Tibial nerve (tissue), 4 donors: ENCODE data around the gene MS4A8. TPM values are rescaled to one million over a fixed set of nuclear protein-coding genes. Genes with fewer than 3 reads are reported as not detected.

ENCODE experiments used
- DNase-seq, 2 donors: peaks; one replicate each; pipeline ENCODE4 v3.0.0-alpha.2; 2019; ENCODE audit warnings: low spot score in 2 of 2
- H3K27ac ChIP-seq, 4 donors: fragments of 200-600 bp; sonication (generic) in 3 of 4; one replicate each; pipeline ENCODE4 v1.5.1; 2017 to 2019; ENCODE audit warnings: mild to moderate bottlenecking in 1 of 4
- H3K27me3 ChIP-seq, 2 donors: fragments of 200-600 bp; sonication (generic) in 1 of 2; one replicate each; pipeline versions ENCODE4 v1.5.1 to v1.6.0; 2017 to 2019
- H3K36me3 ChIP-seq, 3 donors: fragments of 200-600 bp; sonication (generic); one replicate each; pipeline ENCODE4 v1.5.1; 2018 to 2019
- H3K4me1 ChIP-seq, 4 donors: fragments of 200-600 bp; sonication (generic) in 3 of 4; one replicate each; pipeline ENCODE4 v1.5.1; 2017 to 2019
- H3K4me3 ChIP-seq, 4 donors: fragments of 200-600 bp; sonication (generic) in 3 of 4; one replicate each; pipeline ENCODE4 v1.5.1; 2017 to 2019; ENCODE audit warnings: mild to moderate bottlenecking in 1 of 4, moderate library complexity in 1 of 4
- H3K9me3 ChIP-seq, 4 donors: fragments of 200-600 bp; sonication (generic) in 3 of 4; one replicate each; pipeline ENCODE4 v1.5.1; 2017 to 2019
- CTCF ChIP-seq, 5 experiments: fragments of 200-600 bp in 3 of 5; fragments of 450-650 bp in 2 of 5; sonication (generic) in 3 of 5; IDR thresholded peaks; one replicate each; pipeline ENCODE4 v1.5.1; 2016 to 2019; ENCODE audit warnings: antibody characterized with exemption in 5 of 5, mild to moderate bottlenecking in 3 of 5, moderate library complexity in 2 of 5
- EP300 ChIP-seq, 2 donors: sonication (generic); formaldehyde crosslinking; IDR thresholded peaks; one replicate each; pipeline ENCODE4 v1.6.1; 2017; ENCODE audit warnings: antibody characterized with exemption in 2 of 2, mild to moderate bottlenecking in 1 of 2
- POLR2A ChIP-seq, 2 donors: fragments of 450-650 bp; IDR thresholded peaks; one replicate each; pipeline ENCODE4 v1.6.1; 2017; ENCODE audit warnings: antibody characterized with exemption in 2 of 2, mild to moderate bottlenecking in 2 of 2, moderate library complexity in 2 of 2
- WGBS, 2 donors: methylation state at CpG; one replicate each; pipeline ENCODE4 v1.1.5; 2018; 5-methylcytosine and 5-hydroxymethylcytosine counted together
- total RNA-seq, 4 donors: library from RNA; depleted of rRNA; stranded (reverse); fragments of >200 nt; gene quantifications; one replicate each; pipeline ENCODE4 v1.1.0, GENCODE V29; 2016

Gene MS4A8
- total RNA-seq, 4 donors from 2014 or later = not detected

- Histone ChIP-seq H3K27ac (no peak overlapping the region), H3K27me3 (peaks cover 0 to 23% of the 10 kb centered on the region in 2 donors), H3K4me3 (no peak overlapping the region), H3K36me3 (no peaks in the 10 kb centered on the region), H3K9me3 (no peaks in the 10 kb centered on the region), H3K4me1 (peaks cover 0 to 5% (median 0%) of the 10 kb centered on the region in 4 donors)
- no peak for TF ChIP-seq POLR2A (IDR thresholded peaks at IDR 0.05)
- peak in 1 of 5 experiments; percentile 14 for TF ChIP-seq CTCF (IDR thresholded peaks at IDR 0.05)
- 62 to 66% methylated on average over 11 of the region's 11 CpGs for WGBS, 2 donors
- no peak for DNase-seq
Measured at GRCh38 chr11:60762851-60763691, 63.7 kb downstream of the MS4A8 start.

GRCh38 chr11:60763692-60764369 is 64.4 kb downstream of the MS4A8 start:
- Histone ChIP-seq H3K27me3 (peaks cover 0 to 23% of the 10 kb centered on the region in 2 donors), H3K27ac (no peak overlapping the region), H3K4me1 (peaks cover 0 to 5% (median 0%) of the 10 kb centered on the region in 4 donors), H3K36me3 (no peaks in the 10 kb centered on the region), H3K4me3 (no peak overlapping the region), H3K9me3 (no peaks in the 10 kb centered on the region)
- 85 to 89% methylated on average over 11 of the region's 11 CpGs for WGBS, 2 donors
- TF ChIP-seq POLR2A (IDR thresholded peaks at IDR 0.05) = no peak
- no peak for TF ChIP-seq CTCF (IDR thresholded peaks at IDR 0.05)
- TF ChIP-seq EP300 (IDR thresholded peaks at IDR 0.05) = no peak
- no peak for DNase-seq

- H3K9me3 ChIP-seq = no peaks in the 10 kb centered on the region
- no peak for TF ChIP-seq EP300 (IDR thresholded peaks at IDR 0.05)
- TF ChIP-seq CTCF (IDR thresholded peaks at IDR 0.05) = no peak
- no peaks in the 10 kb centered on the region for H3K36me3 ChIP-seq
- no peak overlapping the region for H3K4me3 ChIP-seq
- no peak overlapping the region for H3K27ac ChIP-seq
- H3K4me1 ChIP-seq = peaks cover 0 to 5% (median 0%) of the 10 kb centered on the region in 4 donors
- no peak for DNase-seq
- WGBS, 2 donors = 24 to 55% methylated on average over 1 of the region's 1 CpG
- H3K27me3 ChIP-seq = peaks cover 0 to 23% of the 10 kb centered on the region in 2 donors
Measured at GRCh38 chr11:60764879-60765278, 65.5 kb downstream of the MS4A8 start.

- TF ChIP-seq EP300 (IDR thresholded peaks at IDR 0.05) = no peak
- no peak for TF ChIP-seq CTCF (IDR thresholded peaks at IDR 0.05)
- TF ChIP-seq POLR2A (IDR thresholded peaks at IDR 0.05) = no peak
- H3K4me1 ChIP-seq = peaks cover 0 to 5% (median 0%) of the 10 kb centered on the region in 4 donors
- no peak overlapping the region for H3K27ac ChIP-seq
- H3K9me3 ChIP-seq = no peaks in the 10 kb centered on the region
- no peak overlapping the region for H3K4me3 ChIP-seq
- 89 to 91% methylated on average over 5 of the region's 5 CpGs for WGBS, 2 donors
- DNase-seq = no peak
- no peaks in the 10 kb centered on the region for H3K36me3 ChIP-seq
- peaks cover 0 to 23% of the 10 kb centered on the region in 2 donors for H3K27me3 ChIP-seq
Measured at GRCh38 chr11:60765355-60765754, 65.9 kb downstream of the MS4A8 start.

Other genes with a start within 250 kb of the MS4A8 start
- gene MS4A1, start 243.8 kb upstream of the MS4A8 start, total RNA-seq = 1 to 10 TPM in 1 of 4 donors, not detected in 3; 1.3 TPM
- not detected for gene MS4A12, start 206.8 kb upstream of the MS4A8 start, total RNA-seq
- gene MS4A13, start 184.2 kb upstream of the MS4A8 start, total RNA-seq = not detected
- gene MS4A18, start 25.1 kb downstream of the MS4A8 start, total RNA-seq = not detected
- gene MS4A15, start 57.3 kb downstream of the MS4A8 start, total RNA-seq = not detected
- gene MS4A10, start 85.7 kb downstream of the MS4A8 start, total RNA-seq = not detected
- 10 to 100 TPM; 15.9 to 41.1 (median 27.3) TPM for gene CCDC86, start 142.5 kb downstream of the MS4A8 start, total RNA-seq
- gene PTGDR2, start 156.3 kb downstream of the MS4A8 start, total RNA-seq = 1 to 10 TPM in 1 of 4 donors, under 1 TPM in 3; 0.20 to 2.4 (median 0.46) TPM
- gene ZP1, start 167.9 kb downstream of the MS4A8 start, total RNA-seq = not detected
- 10 to 100 TPM; 49.6 to 92.0 (median 55.5) TPM for gene PRPF19, start 207.0 kb downstream of the MS4A8 start, total RNA-seq
- gene TMEM109, start 214.5 kb downstream of the MS4A8 start, total RNA-seq = 100 to 1,000 TPM; 173 to 300 (median 197) TPM
- 10 to 100 TPM; 15.9 to 41.9 (median 26.6) TPM for gene TMEM132A, start 224.8 kb downstream of the MS4A8 start, total RNA-seq